Breast epithelium (tissue), 4 donors: ENCODE data around the gene DCDC2B. TPM values are rescaled to one million over a fixed set of nuclear protein-coding genes. Genes with fewer than 3 reads are reported as not detected.

Source experiments
- DNase-seq, 2 donors: peaks; one replicate each; pipeline ENCODE4 v3.0.0-alpha.2; 2019; ENCODE audit warnings: low spot score in 2 of 2
- H3K27ac ChIP-seq, 2 donors: fragments of 200-600 bp; sonication (generic) in 1 of 2; one replicate each; pipeline ENCODE4 v1.5.1; 2016 to 2019; ENCODE audit warnings: mild to moderate bottlenecking in 1 of 2
- H3K27me3 ChIP-seq, 2 donors: fragments of 200-600 bp; sonication (generic) in 1 of 2; one replicate each; pipeline versions ENCODE4 v1.5.1 to v1.6.0; 2017 to 2019; ENCODE audit warnings: control low read depth in 1 of 2, mild to moderate bottlenecking in 1 of 2
- H3K36me3 ChIP-seq: fragments of 200-600 bp; one replicate; pipeline ENCODE4 v1.5.1; 2019
- H3K4me1 ChIP-seq, 2 donors: fragments of 200-600 bp; sonication (generic); one replicate each; pipeline ENCODE4 v1.5.1; 2016 to 2019; ENCODE audit warnings: control low read depth in 1 of 2
- H3K4me3 ChIP-seq, 3 donors: fragments of 200-600 bp; sonication (generic); 1 replicate in 2 of 3; 2 replicates in 1 of 3; pipeline ENCODE4 v1.5.1; 2016 to 2019; ENCODE audit warnings: mild to moderate bottlenecking in 3 of 3, moderate library complexity in 2 of 3
- H3K9me3 ChIP-seq, 2 donors: fragments of 200-600 bp; sonication (generic) in 1 of 2; one replicate each; pipeline ENCODE4 v1.5.1; 2016 to 2019; ENCODE audit warnings: control low read depth in 1 of 2
- POLR2A ChIP-seq: fragments of 450-650 bp; IDR thresholded peaks from one replicate; pipeline ENCODE4 v1.6.1; 2016; ENCODE audit warnings: antibody characterized with exemption, mild to moderate bottlenecking, moderate library complexity
- POLR2AphosphoS5 ChIP-seq, 3 donors: sonication (generic); formaldehyde crosslinking; IDR thresholded peaks; one replicate each; pipeline ENCODE4 v1.6.1; 2017; ENCODE audit warnings: antibody characterized with exemption in 3 of 3
- intact Hi-C: fragments of 100-400 bp; cut with DNase I; formaldehyde crosslinking; loops from one replicate; pipeline ENCODE4 v1.15.1; 2023; ENCODE audit warnings: low total_unique reads
- total RNA-seq, 3 donors: library from RNA; depleted of rRNA; stranded (reverse); fragments of >200 nt; gene quantifications; one replicate each; pipeline ENCODE4 v1.1.0, GENCODE V29; 2016
- TF ChIP-seq, protein P1 (sequence below), 3 donors: fragments of 450-650 bp; IDR thresholded peaks; one replicate each; pipeline ENCODE4 v1.5.1; 2016 to 2017; ENCODE audit warnings: antibody characterized with exemption in 3 of 3, mild to moderate bottlenecking in 3 of 3, moderate library complexity in 3 of 3

The DCDC2B gene
- total RNA-seq, 3 donors from 2014 or later, result 0.33 TPM; not detected in 2

DNA sequence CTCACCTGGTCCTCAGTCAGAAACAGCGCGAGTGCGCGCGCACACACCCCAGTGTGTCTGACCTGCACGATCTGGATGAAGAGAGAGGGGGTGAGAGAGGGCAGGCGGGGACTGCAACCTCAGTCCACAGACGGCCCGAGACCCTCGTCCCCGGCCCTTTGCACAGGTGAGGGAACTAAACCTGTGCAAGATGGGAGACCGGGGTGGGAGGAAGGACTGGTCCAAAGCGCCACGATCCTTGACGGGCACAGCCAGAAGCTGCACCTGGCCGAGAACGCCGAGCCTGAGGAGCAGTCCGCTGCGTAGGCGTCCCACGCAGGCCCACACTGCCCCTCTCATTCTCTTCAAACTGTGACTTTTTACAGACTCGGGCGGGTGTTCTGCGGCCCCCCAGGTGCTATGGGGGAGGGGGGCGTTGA is 3.9 kb upstream of the DCDC2B start:
- no peaks in the 10 kb centered on the region for H3K36me3 ChIP-seq
- no peaks in the 10 kb centered on the region for H3K9me3 ChIP-seq
- H3K27ac ChIP-seq, result peak overlapping the region; percentile 86 to 87
- no peaks in the 10 kb centered on the region for H3K27me3 ChIP-seq
- H3K4me1 ChIP-seq, result peaks cover 8 to 10% of the 10 kb centered on the region in 2 donors
- intact Hi-C loops, result no loop called here
- H3K4me3 ChIP-seq, result peak overlapping the region; percentile 59 to 78 (median 72)
- peak in 1 of 3 donors; percentile 3 for TF ChIP-seq POLR2AphosphoS5 (IDR thresholded peaks at IDR 0.05)
- TF ChIP-seq, protein P1, sequence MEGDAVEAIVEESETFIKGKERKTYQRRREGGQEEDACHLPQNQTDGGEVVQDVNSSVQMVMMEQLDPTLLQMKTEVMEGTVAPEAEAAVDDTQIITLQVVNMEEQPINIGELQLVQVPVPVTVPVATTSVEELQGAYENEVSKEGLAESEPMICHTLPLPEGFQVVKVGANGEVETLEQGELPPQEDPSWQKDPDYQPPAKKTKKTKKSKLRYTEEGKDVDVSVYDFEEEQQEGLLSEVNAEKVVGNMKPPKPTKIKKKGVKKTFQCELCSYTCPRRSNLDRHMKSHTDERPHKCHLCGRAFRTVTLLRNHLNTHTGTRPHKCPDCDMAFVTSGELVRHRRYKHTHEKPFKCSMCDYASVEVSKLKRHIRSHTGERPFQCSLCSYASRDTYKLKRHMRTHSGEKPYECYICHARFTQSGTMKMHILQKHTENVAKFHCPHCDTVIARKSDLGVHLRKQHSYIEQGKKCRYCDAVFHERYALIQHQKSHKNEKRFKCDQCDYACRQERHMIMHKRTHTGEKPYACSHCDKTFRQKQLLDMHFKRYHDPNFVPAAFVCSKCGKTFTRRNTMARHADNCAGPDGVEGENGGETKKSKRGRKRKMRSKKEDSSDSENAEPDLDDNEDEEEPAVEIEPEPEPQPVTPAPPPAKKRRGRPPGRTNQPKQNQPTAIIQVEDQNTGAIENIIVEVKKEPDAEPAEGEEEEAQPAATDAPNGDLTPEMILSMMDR (IDR thresholded peaks at IDR 0.05), result no peak
- no peak for TF ChIP-seq POLR2A
- DNase-seq, result peak in 1 of 2 donors; percentile 27

DNA sequence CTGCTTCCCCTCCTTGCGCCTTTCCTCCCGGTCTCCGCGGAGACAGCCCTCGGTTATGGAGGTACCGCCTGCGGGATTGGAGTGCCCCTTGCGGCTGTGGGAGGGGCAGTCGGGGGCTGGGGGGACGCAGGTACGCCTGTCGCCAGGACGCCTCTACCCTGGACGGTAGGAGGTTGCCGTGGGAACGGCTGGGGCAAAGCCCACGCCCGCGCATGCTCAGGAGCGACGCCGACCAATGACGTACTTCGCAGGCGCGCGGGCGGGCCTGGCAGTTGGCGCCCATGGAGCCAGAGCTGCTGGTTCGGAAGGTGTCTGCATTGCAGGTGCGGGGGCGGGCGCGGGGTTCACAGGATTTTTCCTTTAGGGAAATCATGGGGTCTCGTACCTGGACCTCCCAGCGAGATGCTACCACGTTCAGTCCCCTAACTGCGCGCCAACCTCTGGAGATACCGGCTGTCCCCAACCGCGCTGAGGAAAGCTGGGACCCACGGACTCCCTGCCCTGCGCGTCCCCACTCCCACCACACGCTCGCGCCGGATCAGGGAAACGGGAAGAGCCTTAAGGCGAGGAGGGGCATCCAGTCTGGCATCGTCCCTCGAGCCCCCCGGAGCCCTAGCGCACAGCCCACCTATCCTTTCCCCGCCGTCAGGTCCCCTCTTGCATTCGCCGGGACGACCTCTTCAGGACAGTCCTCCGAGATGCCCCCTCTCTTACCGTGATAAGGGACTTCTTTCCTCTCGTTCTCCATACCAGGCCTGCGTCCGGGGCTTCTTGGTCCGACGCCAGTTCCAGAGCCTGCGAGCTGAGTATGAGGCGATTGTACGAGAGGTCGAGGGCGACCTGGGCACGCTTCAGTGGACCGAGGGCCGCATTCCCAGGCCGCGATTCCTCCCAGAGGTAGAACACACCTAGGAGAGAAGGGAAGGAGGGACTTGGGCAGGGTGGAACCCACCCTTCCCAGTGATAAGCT is 3.2 kb upstream of the DCDC2B start, which contains the start of gene IQCC:
IQCC (plus strand) TSS at position 271 of the 970 bp plus-strand sequence; CDS start at position 282, 11 bp downstream.
- DNase-seq, result peak; percentile 84 to 85
- peak within 1 kb of the TSS; percentile 59 to 78 (median 72) for H3K4me3 ChIP-seq
- no peaks in the 10 kb centered on the region for H3K36me3 ChIP-seq
- peaks cover 8 to 10% of the 10 kb centered on the region in 2 donors for H3K4me1 ChIP-seq
- H3K9me3 ChIP-seq, result no peaks in the 10 kb centered on the region
- intact Hi-C loops, result no loop called here
- TF ChIP-seq, protein P1 (IDR thresholded peaks at IDR 0.05), result peak in 1 of 3 donors; percentile 5
- TF ChIP-seq POLR2A, result peak; percentile 31
- TF ChIP-seq POLR2AphosphoS5 (IDR thresholded peaks at IDR 0.05), result peak in 2 of 3 donors; percentile 41 to 85
- H3K27me3 ChIP-seq, result no peaks in the 10 kb centered on the region
- H3K27ac ChIP-seq, result peak within 1 kb of the TSS; percentile 86 to 87

DNA sequence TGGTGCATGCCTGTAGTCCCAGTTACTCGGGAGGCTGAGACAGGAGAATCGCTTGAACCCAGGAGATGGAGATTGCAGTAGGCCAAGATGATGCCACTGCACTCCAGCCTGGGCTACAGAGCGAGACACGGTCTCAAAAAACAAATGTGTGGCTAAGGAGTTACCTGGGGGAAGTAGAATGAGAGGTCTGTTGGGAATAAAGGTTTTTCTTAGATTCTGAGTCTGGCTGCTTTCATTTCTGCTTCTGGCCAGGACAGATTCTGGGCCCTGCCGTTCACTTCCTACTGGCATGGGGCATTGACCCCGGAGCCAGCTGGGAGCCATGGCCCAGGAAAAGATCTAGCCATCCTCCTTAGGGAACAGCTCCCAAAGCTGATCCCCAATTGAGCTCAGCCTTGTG is 420 bp upstream of the DCDC2B start:
- TF ChIP-seq, protein P1 (IDR thresholded peaks at IDR 0.05), result no peak
- TF ChIP-seq POLR2AphosphoS5 (IDR thresholded peaks at IDR 0.05), result no peak
- intact Hi-C loops, result no loop called here
- Histone ChIP-seq H3K36me3 (no peaks in the 10 kb centered on the region), H3K4me3 (no peak overlapping the region), H3K27ac (peak overlapping the region in 1 of 2 donors; percentile 42), H3K9me3 (no peaks in the 10 kb centered on the region), H3K4me1 (peaks cover 0 to 8% of the 10 kb centered on the region in 2 donors), H3K27me3 (no peaks in the 10 kb centered on the region)
- DNase-seq, result no peak

DNA sequence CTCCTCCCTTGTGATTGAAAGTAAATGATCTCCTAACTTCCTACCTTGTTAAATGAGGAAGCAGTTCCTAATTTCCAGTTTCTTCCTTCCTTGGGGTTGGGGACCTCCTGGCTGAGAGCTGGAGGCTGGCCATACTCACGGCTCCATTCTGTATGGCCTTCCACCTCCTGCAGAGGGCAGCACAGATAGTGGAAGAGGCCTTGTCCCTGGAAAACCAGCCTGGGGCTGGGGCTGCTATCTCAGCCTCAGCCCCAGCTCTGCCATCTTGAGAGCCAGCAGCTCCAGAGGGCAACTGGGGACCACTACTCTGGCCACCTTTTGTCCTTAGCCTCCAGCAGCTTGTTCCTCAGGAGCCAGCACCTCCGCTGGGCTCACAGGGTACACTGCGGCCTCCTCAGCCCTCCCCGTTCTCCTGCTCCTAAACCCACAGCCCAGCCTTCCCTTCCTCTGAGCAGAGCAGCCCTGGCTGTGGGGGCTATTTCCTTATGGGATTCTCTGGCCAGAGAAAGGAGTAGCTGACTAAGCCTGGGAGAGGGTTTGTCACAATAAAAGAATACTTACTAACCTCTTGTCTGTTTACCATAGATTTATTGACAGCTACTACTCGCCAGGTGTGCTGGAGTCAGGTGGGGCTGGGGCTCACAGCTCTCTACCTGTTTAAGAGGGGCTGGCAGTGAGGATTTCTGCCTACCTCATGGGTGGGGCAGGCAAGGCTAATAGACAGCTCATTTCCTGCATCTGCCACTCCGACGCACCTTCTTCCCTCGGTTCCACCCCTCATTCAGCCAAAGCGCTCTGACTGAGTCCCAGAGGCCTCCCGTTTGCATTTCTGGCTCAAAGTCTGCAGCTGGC is 7.0 kb downstream of the DCDC2B start:
- Histone ChIP-seq H3K36me3 (no peaks in the 10 kb centered on the region), H3K4me3 (no peak overlapping the region), H3K4me1 (no peaks in the 10 kb centered on the region), H3K9me3 (no peaks in the 10 kb centered on the region), H3K27me3 (no peaks in the 10 kb centered on the region), H3K27ac (peak overlapping the region in 1 of 2 donors; percentile 12)
- intact Hi-C loops, result no loop called here
- TF ChIP-seq POLR2A (no peak), POLR2AphosphoS5 (IDR thresholded peaks at IDR 0.05) (no peak)
- TF ChIP-seq, protein P1 (IDR thresholded peaks at IDR 0.05), result peak; percentile 40 to 67 (median 64)
- DNase-seq, result peak in 1 of 2 donors; percentile 63
